Endothelial cell of umbilical vein (primary cell): ENCODE results near the gene RPL5.

Experiments used
- EZH2 ChIP-seq: IDR thresholded peaks from 2 replicates; pipeline ENCODE4 v1.6.1; 2012; ENCODE audit warnings: borderline replicate concordance, low read depth, mild to moderate bottlenecking, moderate library complexity, low read length, inconsistent platforms; ENCODE audit not compliant: severe bottlenecking
- GATA2 ChIP-seq: IDR thresholded peaks from 2 replicates; pipeline ENCODE4 v1.7.0; 2011; ENCODE audit warnings: low read depth, mild to moderate bottlenecking, moderate library complexity, mixed read lengths, low read length; ENCODE audit not compliant: insufficient read length, insufficient read depth
- JUN ChIP-seq: IDR thresholded peaks from 2 replicates; pipeline ENCODE4 v1.6.1; 2011; ENCODE audit warnings: borderline replicate concordance, low read depth; ENCODE audit not compliant: insufficient read length, insufficient read depth
- POLR2A ChIP-seq: IDR thresholded peaks from 2 replicates; pipeline ENCODE4 v1.6.1; 2012; ENCODE audit warnings: low read depth, mild to moderate bottlenecking, control low read depth, low read length
- POLR2AphosphoS5 ChIP-seq: IDR thresholded peaks from 2 replicates; pipeline ENCODE4 v1.6.1; 2012; ENCODE audit warnings: low read depth, mild to moderate bottlenecking, control low read depth, low read length, moderate library complexity; ENCODE audit not compliant: insufficient read depth
- TF ChIP-seq, protein P1 (sequence below), 2 donors: IDR thresholded peaks; 1 replicate in 1 of 2; 2 replicates in 1 of 2; pipeline ENCODE4 v1.5.1; 2011; ENCODE audit warnings: low read length in 2 of 2, mild to moderate bottlenecking in 2 of 2, moderate library complexity in 2 of 2, control low read depth in 1 of 2, inconsistent platforms in 1 of 2, low read depth in 1 of 2; ENCODE audit not compliant: insufficient read depth in 1 of 2; ENCODE audit errors: extremely low read depth in 1 of 2
- TF ChIP-seq, protein P2 (sequence below): IDR thresholded peaks from 2 replicates; pipeline ENCODE4 v1.6.1; 2011; ENCODE audit not compliant: insufficient read depth, insufficient read length

- no peak for TF ChIP-seq GATA2
- TF ChIP-seq, protein P1, sequence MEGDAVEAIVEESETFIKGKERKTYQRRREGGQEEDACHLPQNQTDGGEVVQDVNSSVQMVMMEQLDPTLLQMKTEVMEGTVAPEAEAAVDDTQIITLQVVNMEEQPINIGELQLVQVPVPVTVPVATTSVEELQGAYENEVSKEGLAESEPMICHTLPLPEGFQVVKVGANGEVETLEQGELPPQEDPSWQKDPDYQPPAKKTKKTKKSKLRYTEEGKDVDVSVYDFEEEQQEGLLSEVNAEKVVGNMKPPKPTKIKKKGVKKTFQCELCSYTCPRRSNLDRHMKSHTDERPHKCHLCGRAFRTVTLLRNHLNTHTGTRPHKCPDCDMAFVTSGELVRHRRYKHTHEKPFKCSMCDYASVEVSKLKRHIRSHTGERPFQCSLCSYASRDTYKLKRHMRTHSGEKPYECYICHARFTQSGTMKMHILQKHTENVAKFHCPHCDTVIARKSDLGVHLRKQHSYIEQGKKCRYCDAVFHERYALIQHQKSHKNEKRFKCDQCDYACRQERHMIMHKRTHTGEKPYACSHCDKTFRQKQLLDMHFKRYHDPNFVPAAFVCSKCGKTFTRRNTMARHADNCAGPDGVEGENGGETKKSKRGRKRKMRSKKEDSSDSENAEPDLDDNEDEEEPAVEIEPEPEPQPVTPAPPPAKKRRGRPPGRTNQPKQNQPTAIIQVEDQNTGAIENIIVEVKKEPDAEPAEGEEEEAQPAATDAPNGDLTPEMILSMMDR (IDR thresholded peaks at IDR 0.05; ENCODE audit: extremely low read depth in 1 of 2, insufficient read depth in 1 of 2, low read depth in 1 of 2, low read length in 2 of 2) = no peak
- no peak for TF ChIP-seq EZH2
- no peak for TF ChIP-seq POLR2A
- TF ChIP-seq, protein P2, sequence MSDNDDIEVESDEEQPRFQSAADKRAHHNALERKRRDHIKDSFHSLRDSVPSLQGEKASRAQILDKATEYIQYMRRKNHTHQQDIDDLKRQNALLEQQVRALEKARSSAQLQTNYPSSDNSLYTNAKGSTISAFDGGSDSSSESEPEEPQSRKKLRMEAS = no peak
- no peak for TF ChIP-seq POLR2AphosphoS5
- TF ChIP-seq JUN = no peak
Observed at GRCh38 chr1:92816732-92817131, 15.1 kb upstream of the RPL5 start.
